Left kidney (tissue), 2 donors: Measurements from ENCODE around the gene GFRA1. TPM values are rescaled to one million over a fixed set of nuclear protein-coding genes. Genes with fewer than 3 reads are reported as not detected.

Experiments used
- DNase-seq: peaks from one replicate; pipeline ENCODE4 v3.0.0-alpha.2; 2013
- polyA plus RNA-seq: library from polyadenylated mRNA; unstranded; fragments of 120-200 nt; gene quantifications from one replicate; pipeline ENCODE4 v1.2.1, GENCODE V29; 2013; ENCODE audit not compliant: insufficient read length

Gene GFRA1
- polyA plus RNA-seq, 1 donor, result 29.8 TPM

- DNase-seq, result no peak
Measured at GRCh38 chr10:116125180-116125579, 147.8 kb downstream of the GFRA1 start.

GRCh38 chr10:116124777-116125176, 148.2 kb downstream of the GFRA1 start:
- DNase-seq, result no peak

GRCh38 chr10:116122664-116123063, 150.3 kb downstream of the GFRA1 start:
- no peak for DNase-seq

- DNase-seq, result no peak
Measured at GRCh38 chr10:116121640-116122525, 151.1 kb downstream of the GFRA1 start.

GRCh38 chr10:116120688-116121455, 152.1 kb downstream of the GFRA1 start:
- no peak for DNase-seq

- no peak for DNase-seq
Measured at GRCh38 chr10:116118847-116119246, 154.2 kb downstream of the GFRA1 start.

- DNase-seq, result no peak
Measured at GRCh38 chr10:116115797-116116196, 157.2 kb downstream of the GFRA1 start.

- DNase-seq, result no peak
Measured at GRCh38 chr10:116115036-116115641, 157.9 kb downstream of the GFRA1 start.

- no peak for DNase-seq
Measured at GRCh38 chr10:116113721-116114501, 159.1 kb downstream of the GFRA1 start.

GRCh38 chr10:116112232-116113231, 160.5 kb downstream of the GFRA1 start:
- DNase-seq, result no peak

GRCh38 chr10:116111483-116112095, 161.4 kb downstream of the GFRA1 start:
- no peak for DNase-seq

GRCh38 chr10:116110736-116111135, 162.3 kb downstream of the GFRA1 start:
- no peak for DNase-seq

GRCh38 chr10:116109881-116110280, 163.1 kb downstream of the GFRA1 start:
- no peak for DNase-seq

- DNase-seq, result no peak
Measured at GRCh38 chr10:116109481-116109880, 163.5 kb downstream of the GFRA1 start.

- DNase-seq, result no peak
Measured at GRCh38 chr10:116108095-116108494, 164.9 kb downstream of the GFRA1 start.

GRCh38 chr10:116106611-116107010, 166.4 kb downstream of the GFRA1 start:
- DNase-seq, result no peak

GRCh38 chr10:116105264-116105663, 167.7 kb downstream of the GFRA1 start:
- no peak for DNase-seq

- DNase-seq, result no peak
Measured at GRCh38 chr10:116104210-116104932, 168.6 kb downstream of the GFRA1 start.

- no peak for DNase-seq
Measured at GRCh38 chr10:116103668-116104067, 169.3 kb downstream of the GFRA1 start.
